K562 (cell line): ENCODE data around the gene CYFIP2. TPM values are rescaled to one million over a fixed set of nuclear protein-coding genes. Genes with fewer than 3 reads are reported as not detected.

Experiments used
- ATAC-seq: fragments of 200-7000 bp; cut with Tn5 transposase; 3 replicates; pipeline ENCODE4 v1.9.1; 2020; ENCODE audit warnings: moderate library complexity
- BruUV-seq: library from RNA; stranded (reverse); fragments of 400-500 nt; replicated peaks from 2 replicates; lab custom pipeline; 2021; lab: Mats Ljungman, UMichigan
- CTCF ChIA-PET: fragments of 300-600 bp; formaldehyde crosslinking; extraction: SDS; loops from one replicate; lab custom pipeline; 2021; ENCODE audit warnings: low intra/inter-chr PET ratio; lab: Yijun Ruan, JAX
- POLR2A ChIA-PET: fragments of 300-600, 350-650 bp; sonication (Branson Sonifier 250); formaldehyde crosslinking; extraction: SDS; loops from one replicate; lab custom pipeline; 2021; ENCODE audit warnings: antibody characterized with exemption, inconsistent platforms; lab: Yijun Ruan, JAX
- DNase-seq, 4 experiments: peaks; one replicate each; pipeline versions ENCODE4 v3.0.0 to v3.0.0-alpha.2; 2011 to 2018; ENCODE audit warnings: low spot score in 3 of 4, mixed read lengths in 3 of 4; ENCODE audit errors: extremely low read depth in 1 of 4
- FAIRE-seq: peaks from 2 replicates; lab custom pipeline; 2011; peaks lifted over from hg19 to GRCh38; lab: Jason Lieb, UNC
- H2AFZ ChIP-seq: 2 replicates; pipeline ENCODE4 v1.6.0; 2011; ENCODE audit warnings: low read depth, low read length, control low read depth, inconsistent platforms
- H3K27ac ChIP-seq: fragments of 200-600 bp; 3 replicates; pipeline ENCODE4 v1.8.0; 2011; ENCODE audit warnings: low read depth, mild to moderate bottlenecking, control low read depth, inconsistent platforms, low read length, moderate library complexity, mixed read lengths; ENCODE audit errors: extremely low read depth
- H3K27me3 ChIP-seq, 2 experiments: fragments of 300-600 bp in 1 of 2; 2 replicates in 1 of 2; 3 replicates in 1 of 2; pipeline versions ENCODE4 v1.6.0 to v1.8.0; 2011; ENCODE audit warnings: inconsistent platforms in 2 of 2, low read length in 2 of 2, mild to moderate bottlenecking in 1 of 2, mixed read lengths in 1 of 2, moderate library complexity in 1 of 2; ENCODE audit not compliant: control insufficient read depth in 2 of 2, insufficient read depth in 2 of 2
- H3K36me3 ChIP-seq: fragments of 300-600 bp; 3 replicates; pipeline ENCODE4 v1.8.0; 2011; ENCODE audit warnings: mild to moderate bottlenecking, low read length, inconsistent platforms; ENCODE audit not compliant: control insufficient read depth, insufficient read depth
- H3K4me1 ChIP-seq, 2 experiments: fragments of 200-600 bp in 1 of 2; replicated peaks in 1 of 2; 2 replicates in 1 of 2; 3 replicates in 1 of 2; pipeline versions ENCODE4 v1.5.1 to v1.8.0; 2011; ENCODE audit warnings: inconsistent platforms in 2 of 2, low read length in 2 of 2, mild to moderate bottlenecking in 1 of 2, mixed read lengths in 1 of 2, moderate library complexity in 1 of 2; ENCODE audit not compliant: control insufficient read depth in 2 of 2, insufficient read depth in 2 of 2
- H3K4me2 ChIP-seq: 2 replicates; pipeline ENCODE4 v1.6.1; 2011; ENCODE audit warnings: low read length, control low read depth, inconsistent platforms, mixed read lengths; ENCODE audit not compliant: insufficient read depth
- H3K4me3 ChIP-seq: fragments of 200-600 bp; sonication (generic), shearing (Covaris generic); 2 replicates; pipeline ENCODE4 v1.5.1; 2016; ENCODE audit warnings: control low read depth, inconsistent platforms
- H3K79me2 ChIP-seq: fragments of 200-600 bp; 3 replicates; pipeline ENCODE4 v1.8.0; 2011; ENCODE audit warnings: low read length, inconsistent platforms; ENCODE audit not compliant: control insufficient read depth, insufficient read depth
- H3K9ac ChIP-seq, 2 experiments: 2 replicates each; pipeline versions ENCODE4 v1.6.0 to v1.6.1; 2011; ENCODE audit warnings: low read depth in 2 of 2, low read length in 2 of 2, control low read depth in 1 of 2, inconsistent platforms in 1 of 2, mild to moderate bottlenecking in 1 of 2, mixed read lengths in 1 of 2; ENCODE audit not compliant: insufficient read depth in 1 of 2
- H3K9me1 ChIP-seq: one replicate; pipeline ENCODE4 v1.6.0; 2011; ENCODE audit warnings: inconsistent platforms, mild to moderate bottlenecking, low read length, moderate library complexity; ENCODE audit not compliant: control insufficient read depth, insufficient read depth
- H3K9me3 ChIP-seq: replicated peaks from 2 replicates; pipeline ENCODE4 v1.5.1; 2011; ENCODE audit warnings: low read depth, low read length, inconsistent platforms; ENCODE audit not compliant: control insufficient read depth, insufficient read depth
- H4K20me1 ChIP-seq: replicated peaks from 2 replicates; pipeline ENCODE4 v1.6.1; 2011; ENCODE audit warnings: low read length, inconsistent platforms, mixed read lengths; ENCODE audit not compliant: control insufficient read depth, insufficient read depth
- ATF1 ChIP-seq, 2 experiments: fragments of 450-650 bp in 1 of 2; IDR thresholded peaks; 2 replicates each; pipeline ENCODE4 v1.6.1; 2016; ENCODE audit warnings: missing compliant biosample characterization in 1 of 2, missing genetic modification characterization in 1 of 2
- BMI1 ChIP-seq: fragments of 150-350 bp; IDR thresholded peaks from 2 replicates; pipeline ENCODE4 v1.6.1; 2014; ENCODE audit warnings: low read length
- CCNT2 ChIP-seq: IDR thresholded peaks from 2 replicates; pipeline ENCODE4 v1.6.1; 2011; ENCODE audit warnings: borderline replicate concordance, low read depth, mild to moderate bottlenecking, moderate library complexity, mixed read lengths, low read length; ENCODE audit not compliant: insufficient read length; ENCODE audit errors: extremely low read depth
- FOSL1 ChIP-seq: fragments of 200-800 bp; sonication (Bioruptor generic); conservative IDR thresholded peaks from 2 replicates; pipeline ENCODE4 v1.6.1; 2016; ENCODE audit warnings: missing genetic modification characterization, missing compliant biosample characterization
- FOXA3 ChIP-seq, 2 experiments: fragments of 450-650 bp in 1 of 2; sonication (generic) in 1 of 2; formaldehyde crosslinking; IDR thresholded peaks in 1 of 2; conservative IDR thresholded peaks in 1 of 2; 2 replicates each; pipeline versions ENCODE4 v1.4.0 to v1.8.0; 2020 to 2022; ENCODE audit warnings: mild to moderate bottlenecking in 2 of 2, missing genetic modification reagents in 1 of 2
- KAT2B ChIP-seq: IDR thresholded peaks from one replicate; pipeline ENCODE4 v1.6.1; 2012; ENCODE audit warnings: low read depth, mild to moderate bottlenecking, control low read depth, inconsistent platforms, low read length, moderate library complexity
- KLF16 ChIP-seq: IDR thresholded peaks from 2 replicates; pipeline ENCODE4 v1.6.1; 2016; ENCODE audit warnings: antibody characterized with exemption
- NFATC3 ChIP-seq: fragments of 450-650 bp; IDR thresholded peaks from 2 replicates; pipeline ENCODE4 v1.6.1; 2017; ENCODE audit warnings: mild to moderate bottlenecking
- NR2F6 ChIP-seq: fragments of 450-650 bp; formaldehyde crosslinking; IDR thresholded peaks from 2 replicates; pipeline ENCODE4 v1.4.0; 2020; ENCODE audit warnings: mild to moderate bottlenecking
- PREB ChIP-seq: sonication (generic); formaldehyde crosslinking; IDR thresholded peaks from 2 replicates; pipeline ENCODE4 v1.8.1; 2023; ENCODE audit warnings: mild to moderate bottlenecking, missing genetic modification reagents
- SMAD1 ChIP-seq: fragments of 150-350 bp; IDR thresholded peaks from 2 replicates; pipeline ENCODE4 v1.6.1; 2014; ENCODE audit warnings: low read length, low read depth; ENCODE audit not compliant: partially characterized antibody
- SOX6 ChIP-seq: fragments of 450-650 bp; IDR thresholded peaks from 2 replicates; pipeline ENCODE4 v1.6.1; 2014; ENCODE audit warnings: mild to moderate bottlenecking
- TAL1 ChIP-seq: fragments of 450-650 bp; IDR thresholded peaks from 2 replicates; pipeline ENCODE4 v1.6.1; 2016; ENCODE audit warnings: mild to moderate bottlenecking
- TCF3 ChIP-seq: sonication (generic); formaldehyde crosslinking; IDR thresholded peaks from 2 replicates; pipeline ENCODE4 v1.4.0; 2020; ENCODE audit warnings: mild to moderate bottlenecking, missing genetic modification reagents
- TEAD4 ChIP-seq, 2 experiments: sonication (generic) in 1 of 2; formaldehyde crosslinking in 1 of 2; IDR thresholded peaks; 2 replicates each; pipeline versions ENCODE4 v1.6.1 to v1.8.0; 2012 to 2022; ENCODE audit warnings: borderline replicate concordance in 1 of 2, inconsistent platforms in 1 of 2, low read length in 1 of 2, mild to moderate bottlenecking in 1 of 2, missing genetic modification reagents in 1 of 2
- WGBS: fragments of 100-300 bp; shearing (Covaris generic); methylation state at CpG from one replicate; pipeline ENCODE4 v1.1.6; 2016; ENCODE audit warnings: low coverage, mixed read lengths; ENCODE audit not compliant: insufficient coverage; ENCODE audit errors: missing lambda C conversion rate; 5-methylcytosine and 5-hydroxymethylcytosine counted together
- in situ Hi-C: fragments of 300-500 bp; cut with MboI; formaldehyde crosslinking; loops from 4 replicates; pipeline ENCODE4 v1.15.0; 2018; ENCODE audit warnings: inconsistent platforms, mixed read lengths
- intact Hi-C: fragments of 100-400 bp; cut with micrococcal nuclease; formaldehyde crosslinking; loops from 2 replicates; pipeline ENCODE4 v1.14.2; 2022
- polyA plus RNA-seq, 8 experiments: library from polyadenylated mRNA; depleted of rRNA in 4 of 8; stranded (reverse) in 5 of 8; unstranded in 3 of 8; fragments of >200 nt; fragmentation: Nextera tagmentation in 2 of 8; fragmentation: Illumina TruSeq in 1 of 8; extraction: Ambion mirVana in 2 of 8; extraction: Trizol in 1 of 8; gene quantifications; 2 replicates each; pipeline versions ENCODE4 v1.2.1 to v1.2.3, GENCODE V29; 2011 to 2014; ENCODE audit warnings: inconsistent platforms in 1 of 8, missing spikeins in 1 of 8
- total RNA-seq, 7 experiments: library from RNA; depleted of rRNA in 6 of 7; stranded (reverse); fragments of >200 nt in 6 of 7; fragmentation: Illumina TruSeq in 2 of 7; extraction: Trizol in 2 of 7; gene quantifications; 2 replicates each; pipeline versions ENCODE4 v1.2.1 to v1.2.3, GENCODE V29; 2011 to 2021; ENCODE audit warnings: low replicate concordance in 1 of 7
- TF ChIP-seq, protein P1 (sequence below): IDR thresholded peaks from 2 replicates; pipeline ENCODE4 v1.6.1; 2016; ENCODE audit warnings: missing genetic modification characterization, missing compliant biosample characterization
- TF ChIP-seq, protein P2 (sequence below), 2 experiments: fragments of 200-800 bp in 1 of 2; sonication (Bioruptor generic) in 1 of 2; sonication (generic) in 1 of 2; formaldehyde crosslinking in 1 of 2; IDR thresholded peaks in 1 of 2; conservative IDR thresholded peaks in 1 of 2; 2 replicates each; pipeline versions ENCODE4 v1.5.0 to v1.6.1; 2016 to 2020; ENCODE audit warnings: missing compliant biosample characterization in 1 of 2, missing genetic modification characterization in 1 of 2, missing genetic modification reagents in 1 of 2

Gene CYFIP2
- total and polyA plus RNA-seq, 9 of the 15 experiments (the other 6 are each of a cell fraction or from before 2014, with no cell fraction given) = 0.76 to 2.9 (median 1.4) TPM; not detected in 1

DNA sequence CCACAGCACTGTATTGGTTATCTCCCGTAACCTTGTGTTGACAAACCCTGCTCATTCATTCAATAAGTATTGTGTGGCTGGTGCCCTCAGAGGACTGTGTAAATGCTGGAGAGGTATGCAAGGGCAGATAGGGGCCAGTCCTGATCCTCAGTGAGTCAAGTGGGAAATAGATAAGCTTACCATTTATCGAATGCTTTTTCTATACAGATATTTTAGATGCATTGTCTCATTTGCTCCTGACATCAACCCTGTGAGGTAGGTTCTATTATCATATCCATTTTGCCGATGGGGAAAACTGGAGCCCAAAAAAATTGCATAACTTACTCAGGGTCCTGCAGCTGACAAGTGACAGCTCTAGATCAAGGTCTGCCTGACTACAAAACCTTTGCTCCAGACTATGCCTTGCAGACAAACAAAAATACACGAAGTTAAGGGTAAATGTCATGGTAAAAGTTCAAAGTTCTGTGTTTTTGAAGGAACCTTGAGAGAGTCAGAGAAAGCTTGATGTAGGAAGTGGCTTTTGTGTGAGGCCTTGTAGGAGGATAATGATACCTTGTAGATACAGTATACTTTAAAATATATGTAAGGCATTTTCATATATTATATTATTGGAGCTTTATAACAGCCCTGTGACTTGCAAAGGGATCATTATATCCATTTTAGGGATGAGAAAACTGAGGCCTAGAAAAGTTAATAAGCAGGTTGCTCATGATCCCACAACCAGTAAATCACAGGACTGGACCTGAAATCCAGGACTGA lies 22.7 kb downstream of the CYFIP2 start:
- intact Hi-C loops = no loop called here
- no peaks in the 10 kb centered on the region for H3K36me3 ChIP-seq
- H3K9me1 ChIP-seq = no peaks in the 10 kb centered on the region
- DNase-seq (no peak), ATAC-seq (0 out of 3 replicates have a peak, but pooled peaks have one; percentile 54), FAIRE-seq (no peak)
- no peak overlapping the region for H3K9ac ChIP-seq
- no peaks in the 10 kb centered on the region for H3K9me3 ChIP-seq
- no peaks in the 10 kb centered on the region for H4K20me1 ChIP-seq
- BruUV-seq = no TSS peak
- ChIA-PET CTCF (no interaction called here), POLR2A (no interaction called here)
- in situ Hi-C loops = no loop called here
- H3K4me2 ChIP-seq = no peak overlapping the region
- no peak overlapping the region for H3K27ac ChIP-seq
- WGBS = 7% methylated on average over 4 of the region's 4 CpGs
- H3K4me1 ChIP-seq = no peaks in the 10 kb centered on the region; a peak in 1 of 5 replicates
- H2AFZ ChIP-seq = no peak overlapping the region
- no peaks in the 10 kb centered on the region for H3K79me2 ChIP-seq
- no peak overlapping the region for H3K4me3 ChIP-seq
- H3K27me3 ChIP-seq = peaks cover 2 to 3% of the 10 kb centered on the region in 2 experiments; a peak in 1 of 5 replicates
- TF ChIP-seq SOX6 = peak; percentile 87
- TF ChIP-seq FOXA3 (CRISPR knock-in tag; conservative IDR thresholded peaks at IDR 0.05 in 1 of 2, IDR thresholded peaks at IDR 0.05 in 1 of 2) = peak in 1 of 2 experiments; percentile 95; a peak in 2 of 4 replicates
- no peak for TF ChIP-seq NFATC3
- no peak for TF ChIP-seq ATF1 (CRISPR knock-in tag; IDR thresholded peaks at IDR 0.05)
- no peak for TF ChIP-seq ATF1 (tag; IDR thresholded peaks at IDR 0.05)
- TF ChIP-seq NR2F6 (CRISPR knock-in tag) = no peak
- TF ChIP-seq KAT2B = no peak
- TF ChIP-seq FOSL1 (tag) = peak; percentile 35; the same call in 1 of the 2 replicates
- peak; percentile 25 for TF ChIP-seq CCNT2
- TF ChIP-seq KLF16 = peak; percentile 81
- no peak for TF ChIP-seq BMI1
- TF ChIP-seq, protein P1, sequence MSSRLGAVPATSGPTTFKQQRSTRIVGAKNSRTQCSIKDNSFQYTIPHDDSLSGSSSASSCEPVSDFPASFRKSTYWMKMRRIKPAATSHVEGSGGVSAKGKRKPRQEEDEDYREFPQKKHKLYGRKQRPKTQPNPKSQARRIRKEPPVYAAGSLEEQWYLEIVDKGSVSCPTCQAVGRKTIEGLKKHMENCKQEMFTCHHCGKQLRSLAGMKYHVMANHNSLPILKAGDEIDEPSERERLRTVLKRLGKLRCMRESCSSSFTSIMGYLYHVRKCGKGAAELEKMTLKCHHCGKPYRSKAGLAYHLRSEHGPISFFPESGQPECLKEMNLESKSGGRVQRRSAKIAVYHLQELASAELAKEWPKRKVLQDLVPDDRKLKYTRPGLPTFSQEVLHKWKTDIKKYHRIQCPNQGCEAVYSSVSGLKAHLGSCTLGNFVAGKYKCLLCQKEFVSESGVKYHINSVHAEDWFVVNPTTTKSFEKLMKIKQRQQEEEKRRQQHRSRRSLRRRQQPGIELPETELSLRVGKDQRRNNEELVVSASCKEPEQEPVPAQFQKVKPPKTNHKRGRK = no peak
- TF ChIP-seq, protein P2, sequence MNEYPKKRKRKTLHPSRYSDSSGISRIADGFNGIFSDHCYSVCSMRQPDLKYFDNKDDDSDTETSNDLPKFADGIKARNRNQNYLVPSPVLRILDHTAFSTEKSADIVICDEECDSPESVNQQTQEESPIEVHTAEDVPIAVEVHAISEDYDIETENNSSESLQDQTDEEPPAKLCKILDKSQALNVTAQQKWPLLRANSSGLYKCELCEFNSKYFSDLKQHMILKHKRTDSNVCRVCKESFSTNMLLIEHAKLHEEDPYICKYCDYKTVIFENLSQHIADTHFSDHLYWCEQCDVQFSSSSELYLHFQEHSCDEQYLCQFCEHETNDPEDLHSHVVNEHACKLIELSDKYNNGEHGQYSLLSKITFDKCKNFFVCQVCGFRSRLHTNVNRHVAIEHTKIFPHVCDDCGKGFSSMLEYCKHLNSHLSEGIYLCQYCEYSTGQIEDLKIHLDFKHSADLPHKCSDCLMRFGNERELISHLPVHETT (CRISPR knock-in tag; conservative IDR thresholded peaks at IDR 0.05 in 1 of 2, IDR thresholded peaks at IDR 0.05 in 1 of 2) = no peak
- TF ChIP-seq PREB (CRISPR knock-in tag) = no peak
- no peak for TF ChIP-seq SMAD1
- peak; percentile 11; the same call in 1 of the 2 replicates for TF ChIP-seq TCF3 (CRISPR knock-in tag)
- TF ChIP-seq TAL1 = peak; percentile 82
- peak; percentile 85 for TF ChIP-seq TEAD4 (IDR thresholded peaks at IDR 0.05; ENCODE audit: low read length)
- no peak for TF ChIP-seq TEAD4 (CRISPR knock-in tag; IDR thresholded peaks at IDR 0.05; ENCODE audit: borderline replicate concordance)
